GM12892 (cell line): ENCODE results near the gene PCGF3.

ENCODE experiments used
- DNase-seq: peaks from one replicate; pipeline ENCODE4 v3.0.0; 2011; ENCODE audit not compliant: insufficient read length
- FAIRE-seq: peaks from 2 replicates; lab custom pipeline; 2011; peaks lifted over from hg19 to GRCh38; lab: Jason Lieb, UNC
- POLR2A ChIP-seq: IDR thresholded peaks from 2 replicates; pipeline ENCODE4 v1.6.1; 2011; ENCODE audit warnings: low read depth, low read length, control low read depth
- POLR2AphosphoS5 ChIP-seq: IDR thresholded peaks from 2 replicates; pipeline ENCODE4 v1.6.1; 2011; ENCODE audit warnings: low read depth, low read length, control low read depth
- TAF1 ChIP-seq: IDR thresholded peaks from 2 replicates; pipeline ENCODE4 v1.6.1; 2011; ENCODE audit warnings: low read depth, mild to moderate bottlenecking, control low read depth, low read length, borderline replicate concordance

The PCGF3 gene

DNA sequence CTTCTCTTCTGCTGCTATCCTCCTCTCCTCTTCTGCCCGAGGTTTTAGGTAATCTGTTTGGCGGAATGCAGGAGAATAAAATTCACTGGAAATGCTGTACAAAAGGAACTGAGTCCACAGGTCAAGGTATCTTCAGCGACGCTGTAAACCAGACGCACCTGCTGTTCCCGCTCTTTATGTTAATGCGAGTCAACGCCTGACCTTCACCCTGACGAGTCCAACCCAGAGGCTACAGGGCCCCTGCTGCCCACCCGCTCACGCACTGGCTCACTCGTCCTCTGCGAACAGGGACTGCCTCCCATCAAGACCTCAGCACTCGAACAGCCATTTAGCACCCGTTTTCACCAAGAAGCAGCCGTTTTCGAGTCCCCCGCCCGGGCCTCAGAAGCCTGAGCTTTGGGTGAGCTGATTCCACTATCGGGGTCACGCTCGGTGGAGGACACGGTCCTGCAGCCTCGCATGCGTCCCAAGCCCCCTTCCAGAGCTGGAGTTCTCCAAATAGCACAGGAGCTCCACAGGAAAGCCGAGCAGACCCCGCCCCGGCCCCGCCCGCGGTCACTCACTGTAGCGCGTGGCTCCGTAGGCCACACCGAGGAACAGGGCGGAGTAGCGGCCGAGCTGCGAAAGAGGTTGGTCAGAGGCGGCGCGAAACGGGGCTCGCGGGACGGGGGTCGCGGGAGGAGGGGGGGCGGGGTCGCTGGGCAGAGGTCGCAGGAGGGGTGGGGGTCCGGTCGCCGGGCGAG, 32.1 kb upstream of the PCGF3 start:
- DNase-seq = no peak
- TF ChIP-seq POLR2AphosphoS5 (no peak), POLR2A (no peak), TAF1 (no peak)
- no peak for FAIRE-seq

DNA sequence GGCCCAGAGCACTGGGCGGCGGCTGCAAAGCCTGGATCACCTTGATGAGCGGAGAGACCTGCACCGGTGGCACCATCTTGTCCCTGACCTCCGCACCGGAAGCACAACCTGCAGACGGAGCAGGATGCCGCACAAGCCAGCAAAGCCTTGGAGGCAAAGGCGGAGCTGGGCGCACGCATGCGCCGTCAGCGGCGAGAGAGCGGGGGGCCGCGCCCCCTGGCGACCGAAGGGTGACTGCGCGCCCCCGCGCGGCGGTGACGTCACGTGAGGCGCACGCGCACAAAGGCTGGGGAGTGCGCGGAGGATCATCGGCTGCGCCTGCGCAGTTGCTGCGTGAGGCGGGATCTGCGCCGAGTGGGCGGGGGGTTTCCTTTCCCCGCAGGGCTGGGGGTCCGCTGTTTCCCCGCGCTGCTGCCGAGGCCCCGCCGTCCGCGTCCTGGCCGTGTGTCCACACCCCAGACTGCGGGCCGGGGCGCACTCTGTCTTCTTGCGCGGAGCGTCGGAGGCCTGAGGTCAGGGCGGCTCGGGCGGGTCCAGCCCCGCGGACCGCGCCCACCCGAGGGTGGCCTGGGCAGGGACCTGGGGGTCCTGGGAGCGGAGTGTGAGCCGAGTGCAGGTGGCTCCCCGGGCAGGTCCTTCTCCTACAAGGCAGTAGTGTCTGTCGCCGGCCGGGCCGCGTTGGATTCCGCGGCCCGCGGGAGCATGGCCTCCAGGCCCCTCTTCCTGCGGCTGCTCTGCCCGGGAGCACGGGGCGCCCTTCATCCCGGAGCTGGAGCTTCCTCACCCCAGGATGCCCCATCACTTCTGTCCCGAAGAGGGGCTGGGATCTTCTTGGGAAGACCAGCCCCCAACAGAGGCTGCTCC, 31.2 kb upstream of the PCGF3 start, which contains the start of the genes ATP5ME and MYL5:
TSS of gene ATP5ME (minus strand) at position 105 of the 864 bp plus-strand sequence. CDS start at position 76, 29 bp downstream.
TSS of gene MYL5 (plus strand) at position 371 of the 864 bp plus-strand sequence. CDS start 3,485 bp downstream, outside the sequence.
- peak; percentile 100 for FAIRE-seq
- DNase-seq = peak; percentile 100
- TF ChIP-seq TAF1 (peak; percentile 75; the same call in 1 of the 2 replicates), POLR2A (peak; percentile 84), POLR2AphosphoS5 (peak; percentile 85)

DNA sequence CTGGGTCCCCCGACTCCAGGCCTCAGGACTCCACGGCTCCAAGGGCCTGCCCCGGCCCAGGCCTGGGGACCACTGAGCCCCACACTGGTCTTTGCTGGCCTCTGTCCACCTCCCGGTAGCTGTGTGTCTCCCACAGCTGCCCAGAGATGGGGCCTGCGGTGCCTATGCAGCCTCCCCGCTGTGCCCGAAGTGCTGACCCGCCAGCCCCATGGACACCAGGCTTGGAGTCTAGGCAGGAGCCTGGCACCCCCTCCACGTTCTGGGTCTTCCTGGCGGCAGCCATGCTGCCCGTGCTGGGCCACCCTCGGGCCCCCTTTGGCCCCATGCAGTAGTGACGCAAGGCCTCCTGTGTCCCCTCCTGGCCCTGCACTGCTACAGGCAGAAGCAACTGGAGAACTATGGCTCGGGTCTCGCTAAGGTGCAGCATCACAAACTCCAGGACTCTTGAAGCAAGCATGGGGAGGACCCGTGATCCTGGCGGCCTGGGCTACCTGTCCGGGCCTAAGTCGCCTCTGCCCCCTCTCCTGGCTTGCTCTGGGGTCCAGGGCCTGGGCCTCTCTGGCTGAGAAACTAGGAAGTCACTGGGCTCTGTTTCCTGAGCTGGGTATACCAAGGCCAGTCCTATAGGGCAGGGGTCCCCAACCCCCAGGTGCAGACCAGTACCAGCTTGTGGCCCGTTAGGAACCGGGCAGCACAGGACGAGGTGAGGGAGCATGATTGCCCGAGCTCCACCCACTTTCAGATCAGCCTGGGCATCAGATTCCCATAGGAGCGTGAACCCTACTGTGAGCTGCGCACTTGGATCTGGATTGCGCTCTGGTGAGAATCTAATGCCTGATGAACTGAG, 30.4 kb upstream of the PCGF3 start:
- TF ChIP-seq TAF1 (no peak), POLR2AphosphoS5 (no peak), POLR2A (no peak)
- peak; percentile 17 for FAIRE-seq
- DNase-seq = no peak

DNA sequence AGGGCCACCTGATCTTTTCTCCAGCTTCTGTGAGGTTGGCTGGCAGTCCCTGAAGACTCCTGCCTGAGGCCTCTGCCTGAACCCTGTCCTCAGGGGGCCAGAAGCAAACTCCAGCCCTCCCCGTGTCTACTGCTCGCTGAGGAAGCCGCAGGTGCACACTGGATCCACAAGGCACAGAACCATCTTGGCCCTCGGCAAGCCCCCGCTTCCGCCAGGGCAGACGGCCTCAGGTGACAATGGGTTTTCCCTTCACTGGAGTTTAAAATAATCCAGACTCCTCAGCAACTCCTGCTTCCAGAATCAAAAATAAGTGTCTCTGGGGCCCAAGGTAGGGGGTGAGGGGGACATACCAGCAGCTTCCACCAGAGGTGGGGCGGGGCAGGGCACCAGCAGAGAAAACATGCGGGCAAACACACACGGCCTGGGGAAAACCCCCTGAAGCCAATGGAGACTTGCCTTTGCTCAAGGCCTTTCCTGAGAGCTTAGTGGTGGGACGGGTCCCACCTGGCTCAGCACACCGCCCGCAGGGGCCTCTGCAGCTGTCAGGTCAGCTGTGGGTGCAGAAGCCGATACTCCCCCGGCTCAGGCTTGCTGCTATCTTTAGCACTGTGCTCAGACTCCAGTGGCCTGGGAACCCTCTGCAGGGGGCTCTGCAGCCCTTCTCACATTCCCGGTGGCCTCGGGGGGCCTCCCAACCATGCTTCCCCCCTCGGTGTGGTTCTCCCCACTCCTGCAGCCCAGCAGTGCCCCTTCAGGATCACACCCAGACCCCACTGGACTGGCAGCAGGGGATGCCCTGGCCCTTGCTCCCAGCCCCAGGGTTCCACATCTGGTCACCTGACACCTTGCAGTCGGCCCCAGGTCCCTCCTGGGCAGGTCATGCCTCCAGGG, 29.4 kb upstream of the PCGF3 start:
- peak; percentile 91 for FAIRE-seq
- TF ChIP-seq POLR2A (peak; percentile 42), TAF1 (no peak), POLR2AphosphoS5 (0 out of 2 replicates have a peak, but pooled peaks have one; percentile 24)
- peak; percentile 76 for DNase-seq

DNA sequence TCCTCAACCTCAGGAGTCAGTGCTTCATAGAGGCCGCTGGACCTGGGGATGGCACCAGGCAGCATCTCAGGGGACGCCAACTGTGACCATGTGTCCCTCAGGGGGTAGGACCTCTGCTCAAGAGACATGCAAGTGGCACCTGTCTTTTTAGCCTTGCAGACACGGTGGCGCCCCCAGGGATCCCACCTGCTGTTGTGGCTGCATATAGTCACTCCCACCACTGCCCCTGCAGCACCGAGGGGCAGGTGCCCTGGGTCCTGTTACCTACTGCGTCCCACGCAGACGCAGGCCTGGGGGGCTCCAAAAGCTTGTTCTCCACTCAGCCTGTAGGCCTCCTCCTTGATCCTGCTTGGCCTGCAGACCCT, 28.8 kb upstream of the PCGF3 start:
- DNase-seq (no peak), FAIRE-seq (no peak)
- TF ChIP-seq POLR2AphosphoS5 (no peak), TAF1 (no peak), POLR2A (no peak)

DNA sequence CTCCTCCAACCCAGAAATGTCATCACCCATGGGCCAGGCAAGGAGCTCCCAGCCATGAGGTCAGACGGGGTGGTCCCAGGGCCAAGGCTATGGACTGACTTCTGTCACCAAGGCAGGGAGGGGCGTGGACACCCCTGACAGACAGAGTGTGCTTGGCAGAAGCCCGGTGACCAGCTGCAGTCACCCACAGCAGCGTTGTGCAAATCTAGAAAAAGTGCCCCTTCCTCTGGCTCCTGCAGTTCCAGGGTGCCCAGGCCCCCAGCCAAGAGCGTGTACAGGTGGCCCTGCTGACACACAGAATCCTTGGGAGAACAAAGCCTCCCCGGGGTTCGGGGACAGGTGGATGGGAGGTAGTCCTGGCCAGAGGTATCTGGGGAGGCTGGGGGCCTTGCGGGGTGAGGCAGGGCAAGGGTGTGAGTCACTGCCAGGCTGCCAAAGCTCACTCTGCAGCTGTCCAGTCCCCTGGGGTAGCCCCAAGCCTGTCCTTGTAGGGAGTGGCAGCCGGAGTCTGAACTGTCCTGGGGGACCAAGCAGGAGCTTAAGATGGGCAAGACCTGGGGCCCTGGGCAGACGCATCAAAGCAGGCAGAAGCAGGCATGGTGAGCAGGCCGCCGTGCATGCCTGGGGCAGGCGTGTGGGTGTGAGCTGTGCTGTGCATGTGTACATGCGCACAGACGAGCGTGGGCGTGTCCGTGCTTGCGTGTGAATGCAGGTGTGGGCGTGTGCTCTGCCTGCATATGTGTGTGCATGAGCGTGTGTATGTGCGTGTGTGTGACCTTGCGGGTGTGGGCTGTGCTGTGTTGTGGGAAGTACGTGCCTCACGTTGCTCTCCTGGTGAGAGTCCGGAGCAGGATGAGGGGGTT, 28.0 kb upstream of the PCGF3 start:
- FAIRE-seq (peak; percentile 42), DNase-seq (no peak)
- TF ChIP-seq POLR2AphosphoS5 (peak; percentile 18; the same call in 1 of the 2 replicates), TAF1 (no peak), POLR2A (0 out of 2 replicates have a peak, but pooled peaks have one; percentile 16)

DNA sequence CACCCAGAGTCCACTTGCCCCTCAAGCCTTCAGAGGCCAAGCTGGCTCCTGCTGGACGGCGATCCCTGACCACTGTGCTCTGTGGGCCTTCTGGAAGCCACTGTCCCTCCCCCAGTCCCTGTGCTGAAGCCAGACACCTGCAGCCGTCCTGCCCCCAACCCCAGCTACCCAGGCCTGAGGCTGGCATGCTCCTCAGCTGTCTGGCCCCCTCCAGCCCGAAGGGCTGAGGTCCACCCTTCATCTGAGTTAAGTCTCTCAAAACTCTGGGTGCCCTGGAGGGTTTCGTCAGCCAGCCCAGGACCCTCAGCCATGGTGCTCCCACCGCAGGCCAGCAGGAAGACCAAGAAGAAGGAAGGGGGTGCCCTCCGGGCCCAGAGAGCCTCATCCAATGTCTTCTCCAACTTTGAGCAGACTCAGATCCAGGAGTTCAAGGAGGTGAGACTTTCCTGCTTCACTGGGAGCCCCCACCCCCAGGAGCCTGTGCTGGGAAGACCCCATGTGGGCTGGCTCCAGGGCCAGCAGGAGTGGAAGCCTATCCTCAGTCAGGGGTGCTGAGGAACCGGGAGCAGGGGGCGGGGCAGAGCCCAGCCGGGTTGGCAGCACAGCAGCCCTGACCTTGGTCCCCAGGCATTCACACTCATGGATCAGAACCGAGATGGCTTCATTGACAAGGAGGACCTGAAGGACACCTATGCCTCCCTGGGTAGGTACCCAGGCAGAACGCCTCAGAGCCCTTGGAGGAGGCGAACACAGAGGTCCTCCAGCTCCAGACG, 27.1 kb upstream of the PCGF3 start:
- no peak for FAIRE-seq
- TF ChIP-seq POLR2A (no peak), TAF1 (no peak), POLR2AphosphoS5 (no peak)

DNA sequence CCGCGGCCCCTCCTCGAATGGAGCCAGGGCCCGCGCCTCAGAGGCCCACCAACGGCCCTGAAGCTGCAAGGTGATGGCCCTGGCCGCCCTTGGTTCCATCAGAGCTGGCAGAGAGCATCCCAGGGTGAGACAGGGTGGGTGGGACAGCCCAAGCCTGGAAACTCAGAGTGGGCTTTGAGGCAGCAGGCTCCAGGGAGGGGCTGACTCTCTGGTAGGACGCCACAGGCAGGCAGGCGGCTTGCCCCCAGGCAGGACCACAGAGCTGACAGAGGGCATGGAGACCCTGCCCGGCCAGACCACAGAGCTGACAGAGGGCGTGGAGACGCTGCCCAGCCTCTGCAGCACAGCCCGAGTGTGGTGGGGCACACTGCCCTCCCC, 26.5 kb upstream of the PCGF3 start:
- DNase-seq = no peak
- TF ChIP-seq POLR2AphosphoS5 (no peak), TAF1 (no peak), POLR2A (no peak)
- no peak for FAIRE-seq

More for the DNA sequence above, 27.1 kb upstream of the PCGF3 start:
- no peak for DNase-seq
